ENCODE data around the gene CYB561D2. TPM values are rescaled to one million over a fixed set of nuclear protein-coding genes. Genes with fewer than 3 reads are reported as not detected.

Gene CYB561D2
- total and polyA plus RNA-seq, 7 experiments from 2014 or later, result 23.3 to 52.9 (median 35.0) TPM

- DNase-seq, result no peak
- peak overlapping the region; percentile 69 for H3K27ac ChIP-seq (ENCODE audit: low read depth, low read length)
- H3K4me1 ChIP-seq (ENCODE audit: control insufficient read depth in 2 of 2, insufficient read depth in 2 of 2, low read length in 2 of 2), result peaks cover 14 to 42% of the 10 kb centered on the region in 2 donors
- H3K27ac Mint-ChIP-seq, result peak overlapping the region in 6 of 9 donors; percentile 78 to 96 (median 92)
- H3K4me3 Mint-ChIP-seq, result peak overlapping the region in 6 of 10 donors; percentile 12 to 80 (median 46)
- peaks cover 0 to 20% (median 0%) of the 10 kb centered on the region in 5 donors for H3K36me3 Mint-ChIP-seq
- intact Hi-C loops (cut with micrococcal nuclease), result loop anchor here in 1 of 2 donors (2.0 to 5.0 kb wide), 2 partner anchors 231 to 1330 kb away; partner anchors contain the start of gene TEX264
- peaks cover 0 to 3% (median 0%) of the 10 kb centered on the region in 5 donors for H3K27me3 Mint-ChIP-seq
- peaks cover 0 to 3% (median 0%) of the 10 kb centered on the region in 11 donors for H3K9me3 Mint-ChIP-seq
- H3K27me3 ChIP-seq (ENCODE audit: control insufficient read depth in 2 of 2, insufficient read depth in 2 of 2, low read length in 2 of 2), result no peaks in the 10 kb centered on the region
- H3K4me3 ChIP-seq (ENCODE audit: low read length), result no peak overlapping the region
- H3K36me3 ChIP-seq (ENCODE audit: control insufficient read depth in 2 of 3, insufficient read depth in 3 of 3, low read length in 3 of 3), result peaks cover 0 to 4% (median 0%) of the 10 kb centered on the region in 3 experiments
- ChIA-PET POLR2A (interaction anchor here (0.9 to 34.0 kb wide), 3 partner anchors 7 to 43 kb away, joined by 3 to 656 read pairs (median 656); partner anchors contain the start of genes CYB561D2, HYAL2, HYAL3 and NAA80), CTCF (interaction anchor here (1.3 kb wide), 1 partner anchor 11 kb away, joined by 3 read pairs; no protein-coding TSS in a partner anchor)
- H3K4me1 Mint-ChIP-seq, result peaks cover 18 to 62% (median 46%) of the 10 kb centered on the region in 7 donors
- no peak for ATAC-seq
- no peaks in the 10 kb centered on the region for H3K9me3 ChIP-seq (ENCODE audit: control insufficient read depth in 2 of 3, low read length in 3 of 3)
These were observed 8.5 kb upstream of the CYB561D2 start for GRCh38 chr3:50341996-50342650.

GRCh38 chr3:50342813-50343633, 7.6 kb upstream of the CYB561D2 start:
- Mint-ChIP-seq H3K4me3 (peak overlapping the region in 1 of 10 donors; percentile 47), H3K27me3 (no peaks in the 10 kb centered on the region), H3K27ac (peak overlapping the region in 5 of 9 donors; percentile 5 to 69 (median 38)), H3K36me3 (peaks cover 0 to 22% (median 0%) of the 10 kb centered on the region in 5 donors), H3K9me3 (peaks cover 0 to 3% (median 0%) of the 10 kb centered on the region in 11 donors), H3K4me1 (peaks cover 18 to 66% (median 52%) of the 10 kb centered on the region in 7 donors)
- Histone ChIP-seq H3K27ac (ENCODE audit: low read depth, low read length) (no peak overlapping the region), H3K27me3 (ENCODE audit: control insufficient read depth in 2 of 2, insufficient read depth in 2 of 2, low read length in 2 of 2) (no peaks in the 10 kb centered on the region), H3K36me3 (ENCODE audit: control insufficient read depth in 2 of 3, insufficient read depth in 3 of 3, low read length in 3 of 3) (peaks cover 0 to 7% (median 0%) of the 10 kb centered on the region in 3 experiments), H3K4me1 (ENCODE audit: control insufficient read depth in 2 of 2, insufficient read depth in 2 of 2, low read length in 2 of 2) (peaks cover 21 to 42% of the 10 kb centered on the region in 2 donors), H3K9me3 (ENCODE audit: control insufficient read depth in 2 of 3, low read length in 3 of 3) (no peaks in the 10 kb centered on the region), H3K4me3 (ENCODE audit: low read length) (no peak overlapping the region)
- ChIA-PET POLR2A (interaction anchor here (0.9 to 34.0 kb wide), 3 partner anchors 8 to 44 kb away, joined by 3 to 656 read pairs (median 656); partner anchors contain the start of genes CYB561D2, HYAL2, HYAL3 and NAA80), CTCF (interaction anchor here (0.6 kb wide), 1 partner anchor 85 kb away, joined by 3 read pairs; no protein-coding TSS in a partner anchor)
- intact Hi-C loops (cut with micrococcal nuclease), result loop anchor here in 1 of 2 donors (5.0 kb wide), 1 partner anchor 1329 kb away; the partner anchor contains the start of gene TEX264
- DNase-seq (no peak), ATAC-seq (no peak)

- Mint-ChIP-seq H3K27ac (peak overlapping the region in 1 of 9 donors; percentile 46), H3K4me1 (peaks cover 13 to 65% (median 52%) of the 10 kb centered on the region in 7 donors), H3K36me3 (peaks cover 0 to 15% (median 3%) of the 10 kb centered on the region in 5 donors), H3K9me3 (peaks cover 0 to 2% (median 0%) of the 10 kb centered on the region in 11 donors), H3K4me3 (peak overlapping the region in 4 of 10 donors; percentile 20 to 79 (median 58)), H3K27me3 (no peaks in the 10 kb centered on the region)
- H3K27ac ChIP-seq (ENCODE audit: low read depth, low read length), result peak overlapping the region; percentile 35
- intact Hi-C loops (cut with micrococcal nuclease), result loop anchor here in 1 of 2 donors (1.0 kb wide), 1 partner anchor 8 kb away; no protein-coding TSS in a partner anchor
- H3K4me1 ChIP-seq (ENCODE audit: control insufficient read depth in 2 of 2, insufficient read depth in 2 of 2, low read length in 2 of 2), result peaks cover 31 to 39% of the 10 kb centered on the region in 2 donors
- H3K9me3 ChIP-seq (ENCODE audit: control insufficient read depth in 2 of 3, low read length in 3 of 3), result no peaks in the 10 kb centered on the region
- ChIA-PET POLR2A (interaction anchor here (0.6 to 34.0 kb wide), 4 partner anchors 10 to 964 kb away, joined by 3 to 656 read pairs (median 330); partner anchors contain the start of genes CYB561D2, HYAL2, NPRL2 and RASSF1), CTCF (no interaction called here)
- ATAC-seq (no peak), DNase-seq (no peak)
- no peak overlapping the region for H3K4me3 ChIP-seq (ENCODE audit: low read length)
- no peaks in the 10 kb centered on the region for H3K27me3 ChIP-seq (ENCODE audit: control insufficient read depth in 2 of 2, insufficient read depth in 2 of 2, low read length in 2 of 2)
- peaks cover 0 to 23% (median 0%) of the 10 kb centered on the region in 3 experiments for H3K36me3 ChIP-seq (ENCODE audit: control insufficient read depth in 2 of 3, insufficient read depth in 3 of 3, low read length in 3 of 3)
These were observed 5.7 kb upstream of the CYB561D2 start for GRCh38 chr3:50345008-50345407.

DNA sequence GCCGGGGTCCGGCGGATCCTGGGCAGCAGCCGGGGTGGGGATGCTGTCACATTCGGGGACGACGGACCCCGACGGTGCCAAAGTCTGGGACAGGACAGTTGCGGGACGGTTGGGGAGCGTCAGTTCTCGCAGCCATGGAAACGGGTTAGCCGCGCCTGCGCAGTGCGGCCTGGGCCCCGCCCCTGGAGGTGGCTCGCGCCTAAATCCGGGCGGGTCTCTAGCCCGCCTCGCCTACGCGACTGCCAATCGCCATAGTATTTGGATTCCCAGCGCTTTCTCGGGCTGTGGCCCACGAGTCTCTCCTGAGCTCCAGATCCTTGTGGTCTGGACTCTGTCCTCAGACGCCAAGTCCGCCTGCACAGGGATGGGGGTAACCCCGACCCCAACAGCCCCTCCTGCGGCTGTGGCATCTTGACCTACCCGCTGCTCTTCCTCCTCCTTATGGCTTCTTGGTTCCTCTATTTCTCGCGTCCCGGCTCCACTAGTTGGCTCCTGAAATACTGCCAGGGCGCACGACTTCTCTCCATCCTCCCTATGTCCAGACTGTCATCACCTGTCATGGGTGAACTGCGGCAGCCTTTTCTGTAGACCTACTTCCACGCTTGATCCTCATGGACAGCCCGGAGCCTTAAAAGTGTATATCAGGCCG, 5.0 kb upstream of the CYB561D2 start, which contains the start of gene ZMYND10:
TSS of gene ZMYND10 (minus strand) at position 147 of the 649 bp plus-strand sequence. CDS start 153 bp downstream, outside the sequence.
- intact Hi-C loops (cut with micrococcal nuclease), result loop anchor here in 1 of 2 donors (1.0 to 2.0 kb wide), 2 partner anchors 8 to 205 kb away; no protein-coding TSS in a partner anchor

GRCh38 chr3:50347187-50347813, 3.4 kb upstream of the CYB561D2 start:
- intact Hi-C loops (cut with micrococcal nuclease), result loop anchor here (1.0 to 2.0 kb wide), 3 partner anchors 89 to 204 kb away; no protein-coding TSS in a partner anchor
- Mint-ChIP-seq H3K9me3 (peaks cover 0 to under 1% (median 0%) of the 10 kb centered on the region in 11 donors), H3K27me3 (no peaks in the 10 kb centered on the region), H3K27ac (peak overlapping the region; percentile 19 to 96 (median 55)), H3K36me3 (peaks cover 0 to 23% (median 3%) of the 10 kb centered on the region in 5 donors), H3K4me1 (peaks cover 18 to 71% (median 63%) of the 10 kb centered on the region in 7 donors), H3K4me3 (peak overlapping the region in 6 of 10 donors; percentile 23 to 99 (median 35))
- ATAC-seq, result peak; percentile 32
- peak; percentile 50 to 72 (median 62) for DNase-seq
- Histone ChIP-seq H3K4me1 (ENCODE audit: control insufficient read depth in 2 of 2, insufficient read depth in 2 of 2, low read length in 2 of 2) (peaks cover 34 to 38% of the 10 kb centered on the region in 2 donors), H3K4me3 (ENCODE audit: low read length) (no peak overlapping the region), H3K9me3 (ENCODE audit: control insufficient read depth in 2 of 3, low read length in 3 of 3) (no peaks in the 10 kb centered on the region), H3K27ac (ENCODE audit: low read depth, low read length) (peak overlapping the region; percentile 14), H3K27me3 (ENCODE audit: control insufficient read depth in 2 of 2, insufficient read depth in 2 of 2, low read length in 2 of 2) (no peaks in the 10 kb centered on the region), H3K36me3 (ENCODE audit: control insufficient read depth in 2 of 3, insufficient read depth in 3 of 3, low read length in 3 of 3) (peaks cover 0 to 27% (median 0%) of the 10 kb centered on the region in 3 experiments)
- POLR2A ChIA-PET, result interaction anchor here (0.7 to 34.0 kb wide), 3 partner anchors 9 to 48 kb away, joined by 5 to 656 read pairs (median 656); partner anchors contain the start of genes CYB561D2, HYAL2, HYAL3 and NAA80
- CTCF ChIA-PET, result interaction anchor here (0.6 to 4.5 kb wide), 8 partner anchors 8 to 204 kb away, joined by 3 to 21 read pairs (median 4); no protein-coding TSS in a partner anchor

More for the DNA sequence above, 5.0 kb upstream of the CYB561D2 start, which contains the start of gene ZMYND10:
- H3K36me3 Mint-ChIP-seq, result peaks cover 0 to 20% (median 3%) of the 10 kb centered on the region in 5 donors
- H3K4me3 Mint-ChIP-seq, result peak within 1 kb of the TSS; percentile 34 to 91 (median 74)
- no peaks in the 10 kb centered on the region for H3K27me3 ChIP-seq (ENCODE audit: control insufficient read depth in 2 of 2, insufficient read depth in 2 of 2, low read length in 2 of 2)
- no peaks in the 10 kb centered on the region for H3K9me3 ChIP-seq (ENCODE audit: control insufficient read depth in 2 of 3, low read length in 3 of 3)
- H3K27me3 Mint-ChIP-seq, result no peaks in the 10 kb centered on the region
- H3K9me3 Mint-ChIP-seq, result peaks cover 0 to 2% (median 0%) of the 10 kb centered on the region in 11 donors
- peaks cover 35 to 36% of the 10 kb centered on the region in 2 donors for H3K4me1 ChIP-seq (ENCODE audit: control insufficient read depth in 2 of 2, insufficient read depth in 2 of 2, low read length in 2 of 2)
- peak within 1 kb of the TSS; percentile 40 for H3K27ac ChIP-seq (ENCODE audit: low read depth, low read length)
- peaks cover 18 to 69% (median 56%) of the 10 kb centered on the region in 7 donors for H3K4me1 Mint-ChIP-seq
- H3K27ac Mint-ChIP-seq, result peak within 1 kb of the TSS in 8 of 9 donors; percentile 29 to 90 (median 52)
- DNase-seq (peak; percentile 57 to 87 (median 72)), ATAC-seq (peak; percentile 42)
- peak within 1 kb of the TSS; percentile 61 for H3K4me3 ChIP-seq (ENCODE audit: low read length)
- peaks cover 0 to 24% (median 0%) of the 10 kb centered on the region in 3 experiments for H3K36me3 ChIP-seq (ENCODE audit: control insufficient read depth in 2 of 3, insufficient read depth in 3 of 3, low read length in 3 of 3)
- POLR2A ChIA-PET, result interaction anchor here (0.6 to 34.0 kb wide), 4 partner anchors 11 to 302 kb away, joined by 3 to 656 read pairs (median 330); partner anchors contain the start of genes CYB561D2, HEMK1, HYAL2 and NPRL2
- CTCF ChIA-PET, result no interaction called here
